T-helper 2 cell (primary cell): ENCODE measurements around the gene RAD51B.

Source experiments
- DNase-seq, 5 experiments: peaks; one replicate each; pipeline versions ENCODE4 v3.0.0 to v3.0.0-alpha.2; 2012 to 2022

RAD51B gene

DNA sequence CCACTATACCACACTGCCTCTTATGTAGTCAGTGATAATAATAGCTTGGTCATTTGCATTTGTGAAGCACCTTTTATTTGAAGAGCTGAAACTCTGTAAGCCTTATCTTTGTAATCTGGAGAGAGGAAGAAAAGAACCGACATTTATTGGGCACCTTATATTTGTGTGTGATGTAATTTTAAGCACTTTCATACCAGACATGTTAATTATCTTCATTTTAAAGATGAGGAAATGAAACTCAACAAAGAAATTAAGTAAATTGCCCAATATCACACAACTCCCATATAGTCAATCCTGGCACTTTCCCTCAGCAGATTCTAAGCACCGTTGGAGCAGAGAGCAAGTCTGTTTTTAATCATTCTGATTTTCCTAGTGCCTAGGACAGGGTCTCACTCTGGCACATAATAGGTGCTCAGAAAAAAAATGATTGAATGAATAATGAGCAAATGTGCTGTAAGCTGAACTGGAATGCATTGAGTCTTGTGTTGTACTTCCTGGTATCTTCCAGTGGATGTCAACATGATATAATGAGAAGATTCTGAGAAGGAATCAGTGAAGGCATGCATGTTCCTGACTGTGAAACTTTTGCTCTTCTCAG lies 554.4 kb downstream of the RAD51B start:
- DNase-seq, result no peak

- no peak for DNase-seq
Observed at GRCh38 chr14:68374682-68375081, 555.1 kb downstream of the RAD51B start.

DNA sequence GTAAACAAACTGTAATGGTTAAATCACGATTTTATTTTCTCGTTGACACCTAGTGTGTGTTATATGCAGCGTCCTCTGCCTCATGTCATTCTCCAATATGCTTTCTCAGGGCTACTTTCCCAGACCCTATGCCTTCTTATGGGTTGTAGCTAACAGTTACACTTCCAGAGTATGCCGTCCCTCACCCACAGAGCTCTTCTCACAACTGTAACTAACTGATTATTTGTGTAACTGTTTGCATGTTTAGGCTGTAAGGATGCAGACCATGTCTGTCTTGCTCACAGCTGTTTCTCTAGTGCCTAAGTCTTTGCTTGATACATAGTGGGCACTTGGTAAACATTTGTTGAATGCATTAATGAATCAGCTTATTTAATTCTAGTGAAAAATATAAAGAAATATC lies 555.8 kb downstream of the RAD51B start:
- no peak for DNase-seq

- DNase-seq, result no peak
Observed at GRCh38 chr14:68376067-68376779, 556.6 kb downstream of the RAD51B start.

DNA sequence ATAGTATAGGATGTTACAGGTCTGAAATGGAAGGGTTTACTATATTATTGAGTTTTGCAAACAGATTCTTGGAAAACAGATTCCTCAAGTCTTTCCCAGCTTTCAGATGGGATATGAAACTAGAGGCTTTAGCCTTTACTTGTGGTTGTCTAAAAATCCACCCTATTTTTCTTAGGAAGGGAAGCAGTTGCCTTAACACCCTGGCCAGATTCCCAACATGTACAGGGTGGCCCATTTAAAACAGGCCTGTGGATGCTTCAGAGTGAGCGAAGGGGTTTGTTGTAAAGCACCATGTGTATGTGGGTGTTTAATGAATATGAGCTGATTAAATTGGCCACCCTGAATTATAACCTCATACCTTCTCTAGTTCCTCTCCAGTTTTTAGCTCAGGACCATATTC lies 557.4 kb downstream of the RAD51B start:
- no peak for DNase-seq

GRCh38 chr14:68377459-68377858 lies 557.9 kb downstream of the RAD51B start:
- no peak for DNase-seq

DNA sequence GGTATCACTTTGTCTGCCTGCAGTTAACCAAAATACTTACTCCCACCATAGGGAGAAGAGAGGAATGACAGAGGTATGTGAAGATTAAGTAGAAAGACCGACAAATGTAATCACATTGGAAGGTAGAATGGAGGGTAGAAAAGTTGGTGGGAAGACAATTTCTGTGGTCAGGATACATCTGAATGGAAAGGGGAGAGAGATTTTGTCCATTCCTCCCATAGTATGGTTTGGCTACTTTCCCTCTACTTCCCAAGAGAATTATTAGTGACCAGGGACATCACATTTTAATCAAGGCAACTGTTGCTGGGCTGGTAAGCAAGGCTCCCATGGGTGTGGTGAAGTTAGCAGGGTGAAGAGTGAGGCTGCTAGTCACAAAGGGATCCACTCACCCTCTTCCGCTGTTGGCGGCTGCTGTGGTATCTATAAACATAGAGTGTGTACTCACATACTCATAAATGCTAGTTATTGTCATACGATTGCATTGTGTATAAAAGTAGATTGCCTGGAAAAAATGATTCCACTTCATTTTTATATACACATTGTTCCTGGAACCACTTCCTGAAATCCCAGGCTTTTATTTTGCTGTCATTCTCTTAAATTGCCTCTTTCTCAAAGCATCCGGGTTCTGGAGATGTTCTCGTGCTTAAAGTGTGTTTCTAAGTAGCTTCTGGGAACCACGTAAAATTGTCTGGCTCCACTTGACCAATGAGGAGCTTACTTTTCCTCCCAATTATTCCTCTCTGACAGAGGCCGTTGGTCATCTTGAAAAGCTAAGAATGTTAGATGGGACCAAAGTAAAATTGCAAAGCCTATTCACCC lies 560.1 kb downstream of the RAD51B start:
- DNase-seq, result peak in 1 of 5 experiments; percentile 20

GRCh38 chr14:68380329-68380741 lies 560.8 kb downstream of the RAD51B start:
- DNase-seq, result no peak

DNA sequence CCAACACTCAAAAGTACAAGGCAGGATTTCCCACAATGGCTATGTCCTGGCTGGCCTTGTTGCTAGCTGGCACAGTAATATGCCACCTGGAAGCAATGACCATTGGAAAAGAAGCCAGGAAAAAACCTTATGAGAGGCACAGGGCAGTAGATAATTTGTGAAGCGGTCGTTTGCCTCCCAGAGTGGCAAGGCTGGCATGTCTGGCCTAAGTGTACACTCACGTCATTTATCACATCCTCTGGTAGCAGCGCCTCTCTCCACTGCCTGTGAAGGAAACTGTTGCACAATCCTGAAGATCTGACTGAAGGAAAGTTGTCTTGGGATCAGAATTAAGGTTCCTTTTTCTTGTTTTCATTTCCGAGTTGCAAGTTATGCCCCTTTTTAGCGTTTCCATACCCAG lies 564.8 kb downstream of the RAD51B start:
- DNase-seq, result no peak

DNA sequence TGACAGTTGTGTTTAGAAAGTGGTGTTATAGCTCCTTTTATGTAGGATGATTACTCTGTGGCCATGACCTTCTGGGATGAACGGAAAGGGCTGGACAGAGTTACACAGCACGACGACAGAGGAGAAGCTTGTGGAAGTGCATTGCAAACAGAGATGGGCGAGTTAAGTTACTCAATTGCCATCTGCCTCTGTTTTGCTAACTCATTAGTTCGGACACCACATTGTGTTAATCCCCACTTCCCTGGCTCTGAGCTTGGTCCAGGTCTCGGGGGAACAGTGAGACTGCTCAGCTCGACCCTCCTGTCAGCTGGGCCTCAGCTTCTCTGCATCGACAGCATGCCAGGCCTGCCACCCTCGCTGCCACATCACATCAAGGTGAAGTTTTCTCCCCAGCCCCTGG lies 565.3 kb downstream of the RAD51B start:
- DNase-seq, result no peak

- no peak for DNase-seq
Observed at GRCh38 chr14:68386446-68386845, 566.9 kb downstream of the RAD51B start.

DNA sequence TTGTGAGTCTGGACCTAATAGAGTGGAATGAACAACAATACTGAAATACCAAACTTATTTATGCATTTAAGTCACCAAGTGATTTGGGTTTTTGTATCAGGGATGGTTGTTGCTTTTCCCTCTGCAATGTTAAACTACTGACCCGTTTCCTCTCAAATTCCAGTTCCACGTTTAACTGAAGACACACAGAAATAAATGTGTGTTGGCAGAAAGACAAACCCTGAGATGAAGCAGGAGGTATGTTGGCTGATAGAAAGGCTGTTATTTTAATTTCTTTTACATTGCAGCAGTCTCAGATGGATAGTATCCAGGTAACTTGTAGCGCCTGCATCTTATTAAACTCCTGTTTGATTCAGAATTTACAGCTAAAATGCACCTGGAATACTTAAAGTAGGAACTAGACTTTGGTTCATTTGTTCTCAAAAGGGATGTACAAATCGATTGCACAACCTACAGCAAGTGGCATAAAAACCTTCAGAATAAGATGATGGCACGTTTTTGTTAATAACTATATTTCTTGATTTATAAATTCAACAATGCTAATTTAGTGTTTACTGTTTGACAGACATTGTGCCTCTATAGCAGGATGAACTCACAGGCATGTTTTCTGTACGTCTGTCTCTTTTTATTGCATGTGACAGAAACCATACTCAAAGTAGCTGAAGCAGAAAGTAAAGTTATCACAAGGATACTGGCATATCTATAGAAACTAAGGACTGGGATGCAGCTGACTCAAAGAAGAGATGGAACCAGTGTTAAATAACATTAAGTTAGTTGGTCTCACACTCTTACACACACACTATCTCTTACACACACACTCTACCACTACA lies 567.6 kb downstream of the RAD51B start:
- DNase-seq, result no peak

GRCh38 chr14:68389943-68390342 lies 570.4 kb downstream of the RAD51B start:
- no peak for DNase-seq

- no peak for DNase-seq
Observed at GRCh38 chr14:68390741-68391140, 571.2 kb downstream of the RAD51B start.

DNA sequence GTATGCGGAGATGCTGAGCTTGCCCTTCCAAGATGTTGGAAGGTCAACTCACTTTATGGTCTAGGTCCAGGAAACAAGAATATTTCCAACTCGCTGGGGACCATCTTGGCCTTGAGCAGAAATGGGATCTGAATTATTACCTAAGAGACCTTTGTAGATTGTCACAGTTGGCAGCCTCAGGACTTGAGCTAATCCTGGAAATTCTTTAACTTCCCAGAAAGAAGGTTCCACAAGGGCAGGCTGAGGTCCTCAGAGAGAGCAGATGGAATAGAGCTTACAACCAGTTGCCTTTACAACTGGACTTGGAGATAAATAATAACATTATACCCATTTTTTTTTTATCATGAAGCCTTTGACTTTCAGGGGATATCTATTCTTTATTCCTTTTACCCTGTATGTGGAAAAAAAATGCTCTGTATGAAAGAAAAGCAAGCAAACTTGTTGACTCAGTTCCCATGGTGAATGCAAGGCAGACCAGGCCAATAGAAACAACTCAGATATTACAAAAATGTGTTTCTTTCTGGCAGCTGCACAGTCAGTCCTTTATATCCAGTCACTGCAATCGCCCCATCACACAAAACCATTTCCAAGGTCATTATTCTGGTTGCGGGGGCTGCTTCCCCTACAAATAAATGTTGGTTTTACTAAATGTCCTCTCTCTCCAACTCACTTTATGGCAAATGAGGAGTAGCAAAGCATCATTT lies 571.9 kb downstream of the RAD51B start:
- DNase-seq, result no peak

DNA sequence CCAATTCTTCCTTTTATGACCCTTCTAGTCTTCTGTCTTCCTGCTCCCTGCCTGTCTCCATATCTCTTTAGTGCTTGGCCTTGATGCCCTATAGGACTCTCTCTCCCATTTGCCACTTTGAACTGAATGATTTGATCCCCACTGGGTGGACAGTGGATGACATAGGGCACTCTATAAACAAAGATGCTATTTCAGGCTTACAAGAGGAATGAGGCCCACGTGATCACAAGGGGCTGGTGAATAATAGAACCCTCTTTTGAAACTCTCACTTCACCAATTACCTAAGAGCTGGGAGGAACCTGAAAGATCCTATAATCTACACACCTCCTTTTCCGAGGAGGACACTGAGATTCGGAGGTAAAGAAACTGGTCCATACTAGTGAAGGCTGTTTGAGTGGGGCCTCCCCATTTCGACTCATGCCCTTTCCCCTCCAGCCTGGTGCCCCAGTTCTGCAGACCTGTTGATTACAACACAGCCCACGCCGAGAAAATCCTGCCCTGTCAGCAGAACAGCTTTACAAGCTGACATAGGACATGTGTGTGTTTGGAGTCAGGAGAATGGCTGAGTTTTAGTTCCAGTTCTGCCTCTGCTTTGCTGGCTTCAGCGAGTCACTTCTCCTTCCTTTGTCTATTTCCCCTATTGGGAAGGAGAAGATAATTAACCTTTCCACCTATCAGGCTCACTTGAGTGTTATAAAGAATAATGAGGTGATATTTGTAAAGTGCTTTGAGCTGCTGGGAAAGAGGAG lies 573.0 kb downstream of the RAD51B start:
- no peak for DNase-seq

DNA sequence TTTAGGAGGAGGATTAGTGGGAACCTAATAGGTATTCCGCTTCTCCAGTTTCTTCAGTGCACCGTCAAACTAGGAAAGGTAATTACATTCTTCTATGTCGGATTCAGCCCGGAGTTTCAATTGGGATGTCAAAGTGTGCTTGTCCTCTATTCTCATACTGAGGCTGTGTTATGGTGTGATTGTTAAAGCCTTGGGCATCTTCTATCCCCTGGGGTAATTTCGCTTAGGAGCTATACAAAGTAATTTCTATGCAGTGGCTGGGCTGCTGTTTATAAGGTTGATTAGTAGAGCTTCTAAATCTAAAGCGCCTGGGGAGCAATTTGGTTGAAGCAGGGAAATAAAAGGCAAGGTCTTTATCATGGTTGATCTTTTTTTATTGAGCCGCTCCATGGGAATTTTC lies 573.7 kb downstream of the RAD51B start:
- DNase-seq, result no peak

DNA sequence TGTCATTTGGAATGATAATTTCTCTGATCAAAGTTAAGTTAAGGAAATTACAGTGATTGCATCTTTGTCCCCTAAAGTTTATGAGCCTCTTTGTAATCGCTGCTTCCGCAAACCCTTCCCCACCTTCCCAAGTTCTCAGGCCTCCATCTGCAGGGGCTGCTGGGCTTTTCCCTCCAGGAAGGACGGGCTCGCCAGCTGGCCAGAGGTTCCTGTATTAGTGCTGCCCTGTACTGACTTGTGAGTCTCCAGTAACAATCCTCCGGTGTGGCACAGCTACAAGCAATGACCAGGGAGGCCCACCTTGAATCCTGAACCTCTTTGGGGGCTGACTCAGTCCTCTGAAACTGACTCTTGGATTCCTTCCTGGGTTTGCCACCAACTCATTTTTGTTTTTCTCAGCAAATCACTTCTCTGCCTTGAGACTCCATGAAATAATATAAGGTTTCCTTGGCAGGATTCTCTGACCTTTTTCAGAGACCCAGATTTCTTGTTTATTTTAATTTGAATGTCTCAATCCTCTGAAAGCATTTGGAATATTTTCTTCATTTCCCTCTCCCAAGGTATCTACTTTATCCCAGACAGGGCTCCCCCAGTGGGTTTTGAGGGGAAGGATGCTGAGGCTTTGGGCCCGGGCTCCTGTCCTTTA lies 574.7 kb downstream of the RAD51B start:
- no peak for DNase-seq

DNA sequence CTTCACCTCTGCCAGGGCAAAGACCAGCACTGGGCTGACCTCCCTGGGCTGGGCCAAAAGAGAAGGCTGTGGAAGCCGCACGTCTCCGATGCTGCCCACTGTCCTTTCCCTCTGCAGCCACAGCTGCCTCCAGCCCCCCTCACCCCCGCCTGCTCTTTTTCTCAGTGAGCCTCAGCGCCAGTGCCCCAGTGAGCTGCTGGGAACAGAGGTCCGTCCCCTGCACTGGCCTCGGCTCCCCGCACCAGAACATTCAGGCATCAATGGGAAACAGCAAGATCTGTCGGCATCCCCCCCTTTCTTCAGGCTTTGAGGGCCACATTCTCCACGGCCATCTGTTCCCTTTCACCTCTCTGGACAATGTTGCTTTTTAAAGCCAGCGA lies 575.2 kb downstream of the RAD51B start:
- DNase-seq, result no peak

GRCh38 chr14:68395604-68396003 lies 576.0 kb downstream of the RAD51B start:
- no peak for DNase-seq

DNA sequence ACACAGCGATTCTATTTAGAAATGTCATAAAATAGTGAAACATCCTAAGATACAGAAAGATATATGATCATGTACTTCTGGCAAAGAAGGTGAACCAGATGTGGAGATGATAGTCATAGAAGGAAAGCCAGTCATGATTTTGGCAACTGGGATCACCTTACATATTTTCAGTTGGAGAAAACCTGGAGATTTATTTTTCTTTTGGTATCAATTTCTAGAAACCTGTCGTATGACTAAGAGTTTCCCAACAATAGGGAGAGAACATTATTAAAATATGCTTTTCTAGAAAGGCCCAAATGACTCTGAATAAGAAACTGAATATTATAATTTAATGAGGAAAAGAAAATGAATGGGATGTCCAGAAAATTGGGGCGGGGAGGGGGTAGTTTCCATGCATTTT lies 576.9 kb downstream of the RAD51B start:
- DNase-seq, result no peak
